HG02943 (cell line): Measurements from ENCODE around the gene ZC3H10.
"Not testable (repeated sequence)": the region's sequence is repeated elsewhere in the genome, so short reads cannot be mapped to it uniquely, and the experiment has no call there.

ENCODE experiments used
- ATAC-seq: cut with Tn5 transposase; IDR thresholded peaks from one replicate; pipeline ENCODE4 v1.9.1; 2021; ENCODE audit warnings: mild to moderate bottlenecking, low read depth, moderate library complexity; ENCODE audit not compliant: unreplicated experiment

ZC3H10 gene, protein sequence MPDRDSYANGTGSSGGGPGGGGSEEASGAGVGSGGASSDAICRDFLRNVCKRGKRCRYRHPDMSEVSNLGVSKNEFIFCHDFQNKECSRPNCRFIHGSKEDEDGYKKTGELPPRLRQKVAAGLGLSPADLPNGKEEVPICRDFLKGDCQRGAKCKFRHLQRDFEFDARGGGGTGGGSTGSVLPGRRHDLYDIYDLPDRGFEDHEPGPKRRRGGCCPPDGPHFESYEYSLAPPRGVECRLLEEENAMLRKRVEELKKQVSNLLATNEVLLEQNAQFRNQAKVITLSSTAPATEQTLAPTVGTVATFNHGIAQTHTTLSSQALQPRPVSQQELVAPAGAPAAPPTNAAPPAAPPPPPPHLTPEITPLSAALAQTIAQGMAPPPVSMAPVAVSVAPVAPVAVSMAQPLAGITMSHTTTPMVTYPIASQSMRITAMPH

DNA sequence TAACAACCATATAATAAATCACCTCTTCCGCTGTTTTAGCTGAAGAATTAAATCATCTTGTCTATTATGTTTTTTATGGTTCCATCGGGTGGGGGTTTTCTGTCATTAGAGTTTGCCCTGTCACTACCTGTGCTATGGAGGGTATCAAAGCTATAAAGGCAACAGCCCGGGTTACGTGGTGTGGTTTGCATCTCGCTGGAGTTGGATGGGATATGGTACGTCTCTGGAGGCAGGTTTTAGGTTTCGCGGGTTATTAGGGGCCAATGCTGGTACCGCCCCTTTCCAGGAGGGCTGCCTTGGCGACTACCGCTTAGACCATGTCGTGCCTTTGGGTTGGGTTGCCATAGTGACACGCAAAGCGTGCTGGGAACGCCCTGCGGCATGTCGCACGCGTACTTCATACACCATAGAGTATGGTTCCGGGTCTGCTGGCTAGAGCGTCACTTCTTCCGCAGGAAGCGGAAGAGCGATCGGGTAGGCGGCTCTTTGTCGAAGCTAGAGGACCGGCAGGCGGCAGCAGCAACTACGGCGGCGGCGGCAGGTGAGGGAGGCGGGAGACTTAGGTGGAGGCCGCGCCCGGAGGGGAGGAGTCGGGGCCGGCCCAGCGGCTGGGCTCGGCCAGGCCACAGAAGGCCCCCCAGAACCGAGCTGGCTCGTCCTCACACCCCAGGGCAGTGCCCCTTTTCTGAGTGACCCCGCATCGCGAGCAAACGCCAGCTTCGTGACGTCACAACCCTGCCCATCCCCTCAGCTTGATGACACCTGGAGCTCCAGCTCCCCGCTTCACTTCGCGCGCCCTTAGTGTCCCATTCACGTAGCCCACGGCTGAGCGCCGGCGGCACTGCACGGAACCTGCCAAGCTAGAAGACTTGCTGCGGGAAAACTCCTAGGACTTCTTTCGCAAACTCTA is at the start of gene ZC3H10:
ZC3H10 (plus strand) TSS at position 489 of the 910 bp plus-strand sequence. CDS start 2,297 bp downstream, outside the sequence.
- peak; percentile 79 for ATAC-seq

DNA sequence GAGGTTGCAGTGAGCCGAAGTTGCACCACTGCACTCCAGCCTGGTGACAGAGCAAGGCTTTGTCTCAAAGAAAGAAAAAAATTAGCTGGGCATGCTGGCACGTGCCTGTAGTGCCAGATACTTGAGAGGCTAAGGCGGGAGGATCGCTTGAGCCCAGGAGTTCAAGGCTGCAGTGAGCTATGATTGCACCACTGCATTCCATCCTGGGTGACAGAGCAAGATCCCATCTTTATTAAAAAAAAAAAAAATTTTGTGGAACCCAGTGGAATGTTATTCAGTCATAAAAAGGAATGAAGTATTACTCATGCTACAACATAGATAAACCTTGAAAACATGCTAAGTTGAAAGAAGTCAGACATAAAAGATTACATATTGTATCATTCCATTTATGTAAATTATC is 46.4 kb upstream of the ZC3H10 start:
- no peak for ATAC-seq

DNA sequence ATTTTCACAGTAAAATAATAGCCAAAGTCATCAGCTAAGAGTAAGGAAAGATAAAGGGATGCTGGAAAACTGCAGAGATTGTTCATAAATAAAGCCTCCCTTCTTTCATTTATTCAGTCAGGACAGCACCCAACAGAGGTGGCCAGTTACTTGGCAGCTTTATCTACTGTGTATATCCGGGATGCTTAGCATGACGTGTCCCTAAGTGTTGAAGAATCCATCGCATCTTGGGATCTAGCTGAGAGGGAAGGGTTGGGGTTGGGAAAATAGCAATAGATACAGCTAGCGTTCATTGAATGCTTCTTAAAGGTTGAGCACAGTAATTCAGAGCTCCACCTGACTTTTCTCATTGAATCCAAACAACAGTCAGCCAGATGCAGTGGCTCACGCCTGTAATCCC is 43.7 kb upstream of the ZC3H10 start:
- no peak for ATAC-seq

DNA sequence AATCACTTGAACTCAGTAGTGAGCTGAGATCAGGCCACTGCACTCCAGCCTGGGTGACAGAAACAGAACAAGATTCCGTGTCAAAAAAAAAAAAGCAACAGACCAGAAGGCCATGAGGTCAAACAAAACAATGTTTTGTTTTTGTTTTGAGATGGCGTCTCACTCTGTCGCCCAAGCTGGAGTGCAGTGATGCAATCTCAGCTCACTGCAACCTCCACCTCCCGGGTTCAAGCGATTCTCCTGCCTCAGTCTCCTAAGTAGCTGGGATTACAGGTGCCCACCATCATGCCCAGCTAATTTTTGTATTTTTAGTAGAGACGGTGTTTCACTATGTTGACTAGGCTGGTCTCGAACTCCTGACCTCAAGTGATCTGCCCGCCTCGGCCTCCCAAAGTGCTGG is 40.1 kb upstream of the ZC3H10 start:
- ATAC-seq: not testable (repeated sequence)

DNA sequence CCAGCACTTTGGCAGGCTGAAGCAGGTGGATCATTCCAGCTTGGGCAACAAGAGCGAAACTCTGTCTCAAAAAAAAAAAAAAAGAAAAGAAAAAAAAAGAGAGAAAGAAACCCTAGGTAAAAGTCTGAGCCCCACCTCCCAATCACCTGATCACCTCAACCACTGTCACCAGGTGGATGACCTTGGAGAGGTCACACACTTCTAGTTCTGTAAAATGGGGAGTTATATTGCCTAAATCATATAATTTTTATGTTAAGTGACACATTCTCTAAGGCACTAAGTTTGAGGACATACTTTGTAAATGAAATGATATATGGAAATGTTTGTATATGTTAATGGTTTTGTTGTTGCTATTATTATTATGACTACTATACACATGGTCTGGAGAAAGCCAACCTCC is 39.6 kb upstream of the ZC3H10 start:
- ATAC-seq: no peak

DNA sequence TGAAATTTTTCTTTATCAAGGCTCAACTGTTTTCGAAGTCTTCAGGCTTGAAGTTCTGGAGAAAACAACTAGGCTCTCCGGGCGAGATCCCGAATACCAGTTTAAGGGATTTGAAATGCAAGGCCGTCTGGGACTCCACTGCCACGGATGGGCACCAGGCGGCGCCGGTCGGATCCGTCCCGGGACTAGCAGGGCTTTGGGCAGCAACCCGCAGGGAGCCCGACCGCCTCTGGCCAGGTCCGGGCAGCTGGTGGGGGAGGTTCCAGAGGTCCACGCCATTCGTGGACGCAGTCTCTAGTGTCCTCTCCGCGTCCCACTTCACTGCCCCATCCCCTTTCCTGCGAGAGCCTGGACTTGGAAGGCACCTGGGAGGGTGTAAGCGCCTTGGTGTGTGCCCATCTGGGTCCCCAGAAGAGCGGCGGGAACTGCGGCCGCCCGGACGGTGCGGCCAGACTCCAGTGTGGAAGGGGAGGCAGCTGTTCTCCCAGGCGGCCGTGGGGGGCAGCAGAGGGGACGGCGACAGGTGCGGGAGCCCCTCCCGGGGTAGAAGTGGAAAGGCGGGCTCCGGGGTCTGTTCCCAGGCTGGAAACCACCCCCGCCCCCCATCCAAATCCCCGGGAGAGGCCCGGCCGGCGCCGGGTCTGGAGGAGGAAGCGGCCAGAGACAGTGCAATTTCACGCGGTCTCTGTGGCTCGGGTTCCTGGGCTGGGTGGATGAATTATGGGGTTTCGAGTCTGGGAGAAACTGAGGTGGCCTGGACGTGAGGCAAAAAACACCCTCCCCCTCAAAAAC is 38.9 kb upstream of the ZC3H10 start:
- ATAC-seq: no peak

DNA sequence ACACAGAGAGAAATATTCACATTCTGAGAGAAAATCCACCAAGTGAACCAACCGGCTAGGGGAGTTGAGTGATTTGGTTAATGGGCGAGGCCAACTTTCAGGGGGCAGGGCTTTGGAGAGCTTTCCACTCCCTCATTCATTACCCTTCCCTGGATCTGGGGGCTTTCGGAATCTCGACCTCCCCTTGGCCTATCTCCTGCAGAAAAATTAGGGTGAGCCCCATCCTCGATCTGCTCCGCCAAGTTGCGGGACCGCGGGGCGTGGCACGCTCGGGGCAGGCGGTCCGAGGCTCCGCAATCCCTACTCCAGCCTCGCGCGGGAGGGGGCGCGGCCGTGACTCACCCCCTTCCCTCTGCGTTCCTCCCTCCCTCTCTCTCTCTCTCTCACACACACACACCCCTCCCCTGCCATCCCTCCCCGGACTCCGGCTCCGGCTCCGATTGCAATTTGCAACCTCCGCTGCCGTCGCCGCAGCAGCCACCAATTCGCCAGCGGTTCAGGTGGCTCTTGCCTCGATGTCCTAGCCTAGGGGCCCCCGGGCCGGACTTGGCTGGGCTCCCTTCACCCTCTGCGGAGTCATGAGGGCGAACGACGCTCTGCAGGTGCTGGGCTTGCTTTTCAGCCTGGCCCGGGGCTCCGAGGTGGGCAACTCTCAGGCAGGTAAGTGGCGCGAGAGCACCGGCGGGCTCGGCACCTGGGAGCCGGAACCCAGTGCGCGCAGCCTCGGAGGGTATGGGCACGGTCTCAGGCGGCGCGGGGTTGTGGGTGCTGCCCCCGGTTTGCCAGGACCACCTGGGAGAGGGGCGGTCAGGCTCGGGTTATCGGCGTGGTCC is 38.1 kb upstream of the ZC3H10 start, which contains the start of gene ERBB3:
ERBB3 (plus strand) TSS at position 443 of the 833 bp plus-strand sequence; CDS start at position 579, 136 bp downstream.
- ATAC-seq: no peak

DNA sequence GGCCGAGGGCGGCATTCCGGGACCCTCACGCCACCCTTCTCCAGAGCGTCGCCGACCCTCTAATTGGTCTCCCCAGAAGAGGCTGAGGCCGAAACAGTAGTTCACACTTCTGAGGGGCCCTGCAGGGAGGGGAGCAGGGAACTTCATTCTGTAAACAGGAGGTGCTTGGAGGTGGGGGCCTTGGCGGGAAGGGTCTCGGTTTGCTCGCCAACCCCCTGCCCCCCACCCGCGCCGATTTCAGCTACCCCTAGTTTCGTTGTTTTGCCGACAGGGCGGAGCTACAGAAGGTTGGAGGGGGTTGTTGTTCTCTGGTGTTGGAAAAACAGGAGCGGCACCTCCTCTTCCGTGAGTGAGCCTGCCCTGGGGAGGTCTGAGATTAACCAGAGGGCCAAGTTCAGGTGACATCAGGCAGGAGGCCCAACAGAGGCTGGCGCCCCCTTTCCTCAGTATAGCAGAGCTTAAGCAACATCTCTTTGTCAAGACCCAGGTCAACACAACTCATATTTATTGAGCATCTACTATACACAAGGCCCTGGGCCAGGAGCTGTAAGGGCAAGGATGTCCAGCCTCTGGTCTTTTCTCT is 37.4 kb upstream of the ZC3H10 start:
- ATAC-seq: no peak

DNA sequence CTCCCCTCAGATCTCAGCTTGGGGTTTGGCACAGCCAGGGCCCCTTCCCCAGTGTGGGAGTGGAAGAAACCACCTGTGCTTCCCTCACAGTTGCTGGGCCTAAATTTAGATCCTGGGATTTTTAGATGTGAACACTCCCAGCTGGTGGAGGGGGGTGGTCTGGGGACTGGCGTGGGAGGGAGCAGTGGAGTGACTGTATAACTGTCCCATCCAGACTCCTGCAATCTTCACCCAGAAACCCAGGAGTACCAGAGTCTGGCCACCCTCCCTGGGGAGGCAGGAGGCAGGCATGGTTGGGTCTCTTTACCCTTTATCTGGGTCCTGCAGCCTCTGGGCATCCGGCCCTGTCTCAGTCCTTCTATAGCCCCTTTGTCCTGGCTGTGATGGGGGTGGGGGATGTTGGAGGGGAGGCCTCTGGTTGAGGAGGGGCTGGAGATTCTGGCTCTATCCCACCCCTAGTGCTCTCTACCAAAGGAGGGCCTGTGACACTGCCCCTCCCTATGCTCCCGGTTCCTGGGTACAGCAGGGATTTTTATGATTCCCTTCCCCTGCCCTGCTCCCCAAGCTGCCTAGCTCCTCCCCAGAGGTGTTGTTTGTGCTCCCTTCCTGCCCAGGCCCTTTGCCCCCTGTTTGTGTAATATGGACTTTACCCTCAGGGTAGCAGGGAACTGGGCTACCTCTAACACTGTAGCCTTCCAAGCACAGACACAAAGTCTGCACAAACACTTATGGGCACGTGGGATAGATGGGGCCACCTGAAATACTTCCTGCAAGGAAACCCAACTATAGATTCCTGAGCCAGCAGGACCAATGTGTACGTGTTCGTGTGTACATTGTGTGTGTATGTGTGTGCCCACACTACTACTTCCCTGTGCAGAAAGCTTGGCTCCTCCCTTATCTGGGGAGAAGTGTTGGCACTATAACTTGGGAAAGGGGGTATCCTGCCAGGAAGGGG is 36.4 kb upstream of the ZC3H10 start:
- no peak for ATAC-seq

DNA sequence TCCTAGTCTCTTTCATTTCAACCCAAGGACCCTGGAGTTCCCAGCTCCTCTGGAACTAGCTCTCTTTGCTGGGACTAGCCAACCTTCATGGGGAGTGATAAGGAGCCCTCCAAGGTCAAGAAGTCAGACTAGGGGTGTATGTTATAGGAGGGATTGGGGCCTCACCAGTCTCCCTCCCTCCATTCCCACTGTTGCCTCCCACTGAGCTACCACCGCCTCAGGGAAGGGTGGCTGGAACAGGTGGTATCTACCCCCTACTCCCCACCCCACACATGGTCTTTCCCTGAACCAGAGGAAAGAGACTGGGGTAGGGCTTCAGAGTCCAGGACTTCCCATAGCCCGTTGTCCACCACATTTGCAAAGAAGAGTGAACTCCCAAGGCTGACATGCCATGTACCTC is 35.7 kb upstream of the ZC3H10 start:
- ATAC-seq: no peak

DNA sequence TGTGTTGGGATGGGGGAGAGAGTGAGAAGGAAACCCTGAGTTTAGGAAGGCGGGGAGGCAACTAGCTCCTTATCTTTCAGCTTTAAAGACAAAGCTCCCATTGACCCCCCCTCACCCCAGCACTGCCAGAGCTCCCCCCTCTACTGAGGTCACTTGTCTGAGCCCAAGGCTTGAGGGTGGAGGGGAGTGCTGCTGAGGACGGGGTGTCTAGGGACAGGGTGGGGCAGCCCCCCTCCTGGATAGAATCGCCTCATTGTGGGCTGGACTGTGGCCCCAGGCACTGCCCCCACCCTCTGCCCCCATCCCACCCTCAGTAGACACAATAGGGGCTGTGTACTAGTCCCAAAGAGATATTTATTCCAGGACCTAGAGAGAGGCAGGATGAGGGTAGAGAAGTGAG is 35.1 kb upstream of the ZC3H10 start:
- ATAC-seq: no peak

DNA sequence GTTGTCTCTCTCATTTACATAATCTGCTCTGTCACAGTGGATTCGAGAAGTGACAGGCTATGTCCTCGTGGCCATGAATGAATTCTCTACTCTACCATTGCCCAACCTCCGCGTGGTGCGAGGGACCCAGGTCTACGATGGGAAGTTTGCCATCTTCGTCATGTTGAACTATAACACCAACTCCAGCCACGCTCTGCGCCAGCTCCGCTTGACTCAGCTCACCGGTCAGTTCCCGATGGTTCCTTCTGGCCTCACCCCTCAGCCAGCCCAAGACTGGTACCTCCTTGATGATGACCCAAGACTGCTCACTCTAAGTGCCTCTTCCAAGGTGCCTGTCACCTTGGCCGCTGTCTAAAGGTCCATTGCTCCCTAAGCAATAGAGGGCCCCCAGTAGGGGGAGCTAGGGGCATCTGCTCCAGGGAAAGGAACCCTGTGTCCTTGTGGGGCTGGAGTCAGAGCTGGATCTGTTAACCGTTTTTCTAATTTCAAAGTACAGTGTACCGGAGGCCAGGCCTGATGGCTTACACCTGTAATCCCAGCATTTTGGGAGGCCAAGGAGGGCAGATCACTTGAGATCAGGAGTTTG is 33.0 kb upstream of the ZC3H10 start:
- no peak for ATAC-seq

DNA sequence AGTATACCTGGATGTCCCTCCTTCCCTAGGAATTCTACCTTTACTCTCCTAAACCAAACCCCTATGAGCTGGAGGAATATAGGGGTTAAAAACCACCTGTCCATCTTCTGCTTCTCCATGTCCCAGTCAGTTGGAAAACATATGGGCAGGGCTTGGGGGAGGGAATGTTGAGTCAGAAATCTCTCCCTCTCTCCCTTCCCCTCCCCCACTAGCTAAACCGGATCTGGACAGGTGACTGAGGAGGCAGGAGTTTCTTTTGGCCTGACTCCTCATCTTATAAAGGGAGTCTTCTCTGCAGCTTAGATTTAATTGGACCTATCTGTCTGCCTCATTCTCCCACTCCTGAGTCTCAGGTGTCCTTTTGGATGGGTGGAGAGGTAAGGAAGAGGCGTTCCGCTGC is 32.0 kb upstream of the ZC3H10 start:
- no peak for ATAC-seq

DNA sequence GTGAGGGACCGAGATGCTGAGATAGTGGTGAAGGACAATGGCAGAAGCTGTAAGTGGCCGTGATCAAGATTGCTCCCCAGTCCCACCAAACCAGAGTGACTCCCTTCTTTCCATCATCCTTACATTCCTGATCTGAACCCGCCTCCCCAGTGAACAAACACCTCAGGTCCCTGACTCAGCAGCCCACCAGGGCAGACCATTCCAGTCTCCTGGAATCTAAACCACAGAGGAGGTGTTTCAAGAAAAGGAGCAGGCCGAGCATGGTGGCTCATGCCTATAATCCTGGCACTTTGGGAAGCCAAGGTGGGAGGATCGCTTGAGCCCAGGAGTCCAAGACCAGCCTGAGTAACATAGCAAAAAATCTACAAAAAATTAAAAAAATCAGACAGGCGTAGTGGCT is 31.5 kb upstream of the ZC3H10 start:
- no peak for ATAC-seq

DNA sequence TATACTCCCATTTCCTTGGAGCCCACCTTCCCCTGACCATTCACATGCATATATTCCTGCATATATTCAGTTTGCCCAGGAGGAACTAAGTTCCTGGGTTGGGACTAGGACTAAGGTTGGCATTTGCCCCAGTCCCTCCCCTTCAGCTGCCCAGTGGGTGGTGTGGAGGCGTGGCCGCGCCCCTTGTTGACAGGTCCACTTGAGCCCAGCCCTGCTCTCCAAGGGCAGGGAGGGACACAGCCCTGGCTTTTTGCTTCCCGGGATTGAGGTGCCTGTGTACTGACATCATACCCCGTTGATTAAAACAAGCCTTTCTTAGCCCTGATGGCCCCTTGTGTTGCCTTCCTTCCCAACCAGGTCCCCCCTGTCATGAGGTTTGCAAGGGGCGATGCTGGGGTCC is 30.8 kb upstream of the ZC3H10 start:
- no peak for ATAC-seq

DNA sequence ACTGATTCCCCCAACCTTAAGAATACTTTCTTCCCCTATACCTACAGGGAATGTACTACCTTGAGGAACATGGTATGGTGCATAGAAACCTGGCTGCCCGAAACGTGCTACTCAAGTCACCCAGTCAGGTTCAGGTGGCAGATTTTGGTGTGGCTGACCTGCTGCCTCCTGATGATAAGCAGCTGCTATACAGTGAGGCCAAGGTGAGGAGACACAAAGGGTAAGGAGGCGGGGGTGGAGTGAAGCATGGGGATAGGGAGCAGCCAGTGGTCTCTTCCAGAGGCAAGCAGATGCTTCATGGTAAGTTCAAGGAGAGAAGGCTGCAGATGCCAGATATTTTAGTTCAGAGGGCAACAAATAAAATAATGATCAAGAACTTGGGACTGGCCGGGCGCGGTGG is 20.3 kb upstream of the ZC3H10 start:
- ATAC-seq: no peak

DNA sequence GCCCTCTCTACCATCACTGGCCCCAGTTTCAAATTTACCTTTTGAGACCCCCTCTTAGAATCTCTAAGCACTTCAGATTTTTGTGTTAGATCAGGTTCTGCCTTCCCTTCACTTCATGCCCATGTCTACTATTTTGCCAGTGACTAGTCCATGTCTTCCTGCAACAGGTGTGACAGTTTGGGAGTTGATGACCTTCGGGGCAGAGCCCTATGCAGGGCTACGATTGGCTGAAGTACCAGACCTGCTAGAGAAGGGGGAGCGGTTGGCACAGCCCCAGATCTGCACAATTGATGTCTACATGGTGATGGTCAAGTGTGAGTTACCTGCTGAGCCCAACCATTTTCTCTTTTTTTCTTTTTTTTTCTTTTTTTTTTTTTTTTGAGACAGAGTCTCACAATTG is 19.5 kb upstream of the ZC3H10 start:
- no peak for ATAC-seq

DNA sequence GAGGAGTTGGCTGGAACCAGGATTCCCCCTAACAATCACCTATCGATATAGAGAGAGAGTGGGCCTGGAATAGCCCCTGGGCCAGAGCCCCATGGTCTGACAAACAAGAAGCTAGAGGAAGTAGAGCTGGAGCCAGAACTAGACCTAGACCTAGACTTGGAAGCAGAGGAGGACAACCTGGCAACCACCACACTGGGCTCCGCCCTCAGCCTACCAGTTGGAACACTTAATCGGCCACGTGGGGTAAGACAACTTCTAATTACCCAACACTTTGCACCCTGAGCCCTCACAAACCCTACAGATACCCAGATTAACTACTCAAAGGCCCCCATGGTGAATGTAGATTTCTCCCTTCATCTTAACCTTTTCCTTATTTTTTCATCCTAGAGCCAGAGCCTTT is 18.3 kb upstream of the ZC3H10 start:
- no peak for ATAC-seq
